HEK293T (cell line): Measurements from ENCODE around the gene B9D2.

Source experiments
- HDGF ChIP-seq: fragments of 450-650 bp; IDR thresholded peaks from 2 replicates; pipeline ENCODE4 v1.6.1; 2017; ENCODE audit warnings: antibody characterized with exemption, borderline replicate concordance
- SUZ12 ChIP-seq: fragments of 450-650 bp; IDR thresholded peaks from 2 replicates; pipeline ENCODE4 v1.6.1; 2016; ENCODE audit warnings: mild to moderate bottlenecking

DNA sequence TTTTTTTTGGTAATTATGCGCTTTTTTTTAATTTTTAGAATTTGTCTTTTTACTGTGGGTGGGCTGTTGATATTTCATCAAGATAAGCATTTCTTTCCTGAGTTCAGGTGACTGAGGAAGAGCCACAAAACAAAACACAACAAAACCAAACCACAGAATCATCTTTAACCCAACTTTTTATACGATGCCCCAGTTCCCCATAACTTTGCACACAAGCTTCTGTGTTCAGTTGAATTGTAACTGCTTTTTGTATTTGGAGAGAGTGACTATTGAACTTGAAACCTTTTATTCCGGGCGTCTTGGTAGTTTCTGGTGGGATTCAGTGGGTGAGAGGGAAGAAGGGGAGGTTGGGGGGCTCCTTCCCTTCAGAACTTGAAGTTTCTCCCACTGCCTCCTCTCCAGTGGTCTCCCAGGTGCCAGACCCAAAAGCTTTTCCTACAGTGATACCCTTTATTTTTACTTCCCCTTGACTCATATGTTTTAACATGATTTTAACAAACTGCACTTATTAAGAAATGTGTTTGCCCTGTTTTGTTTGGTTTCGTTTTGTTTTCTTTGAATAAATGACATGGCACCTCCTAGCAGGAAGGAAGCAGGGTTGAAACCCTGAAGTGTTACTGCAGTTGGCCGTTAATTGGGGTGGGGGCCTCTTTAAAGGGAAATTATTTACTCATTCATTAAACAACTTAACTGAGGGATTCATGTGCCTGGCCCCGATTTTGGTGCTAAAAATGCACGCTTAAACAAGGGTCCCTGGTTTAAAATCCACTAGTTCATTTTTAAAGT lies 56.7 kb downstream of the B9D2 start:
- TF ChIP-seq HDGF (no peak), SUZ12 (no peak)
